Stimulated activated CD8-positive, alpha-beta memory T cell treated with anti-CD3 and anti-CD28 coated beads, Interleukin-12 subunit alpha, Interleukin-12 subunit beta, amount 100 ng/mL, for 24 hours (primary cell): Measurements from ENCODE around the gene SYT1.

Experiments used
- DNase-seq: peaks from one replicate; pipeline ENCODE4 v3.0.0-alpha.2; 2020; ENCODE audit errors: extremely low read depth

SYT1 gene

DNA sequence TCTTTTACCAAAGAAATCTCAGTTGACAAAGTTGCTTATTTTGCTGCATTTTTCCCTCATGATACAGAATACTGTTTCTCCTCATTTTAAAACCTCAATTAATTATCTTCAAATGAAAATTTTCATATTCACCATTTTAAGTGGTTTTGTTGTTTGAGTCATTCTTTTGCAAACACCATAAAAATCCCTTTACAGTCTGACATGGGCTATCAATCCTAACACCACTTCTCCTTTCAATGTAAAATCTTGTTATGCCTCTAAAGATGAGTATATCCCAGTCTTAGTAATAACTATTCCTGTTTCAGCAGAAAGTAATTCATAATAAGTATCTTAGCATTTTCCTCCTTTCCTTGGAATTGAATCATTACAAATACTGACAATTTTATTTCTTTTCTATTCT lies 192.2 kb downstream of the SYT1 start:
- no peak for DNase-seq

DNA sequence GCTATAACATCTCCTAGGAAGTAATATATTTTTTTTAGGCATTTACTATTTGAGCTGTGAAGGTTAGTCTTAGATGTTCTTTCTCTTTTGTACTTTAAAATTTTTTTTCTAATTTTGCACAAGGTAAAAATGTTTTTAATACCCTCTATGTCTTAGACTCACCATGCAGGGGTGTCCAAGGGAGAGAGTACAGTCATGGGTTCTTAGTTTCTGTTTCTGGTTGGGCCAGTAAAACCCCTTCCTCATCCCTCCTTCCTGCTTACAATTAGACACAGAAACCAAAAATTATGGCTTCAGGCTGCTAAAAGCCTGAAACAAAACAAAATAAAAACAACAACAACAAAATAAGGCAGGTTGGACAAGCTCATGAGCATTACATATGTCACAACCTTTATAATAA lies 193.0 kb downstream of the SYT1 start:
- no peak for DNase-seq

DNA sequence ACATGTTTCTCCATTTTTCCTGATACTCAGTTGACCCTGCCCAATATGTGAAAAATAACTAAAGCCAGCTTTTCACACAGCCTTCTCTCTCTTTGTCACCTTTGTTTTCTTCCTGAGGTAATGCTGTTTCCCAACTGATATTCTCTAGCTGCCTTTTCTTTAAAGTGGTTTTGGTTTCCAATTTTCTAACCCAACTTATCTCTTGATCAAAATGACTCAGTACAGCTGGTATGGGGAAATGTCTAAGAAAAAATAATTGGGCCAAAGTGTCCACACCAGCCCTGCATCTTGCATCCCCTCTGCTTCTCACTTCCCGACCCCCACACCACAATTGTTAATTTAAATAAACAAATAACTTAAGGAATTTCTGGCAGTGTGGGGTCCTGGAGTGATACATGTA lies 193.8 kb downstream of the SYT1 start:
- DNase-seq, result no peak

DNA sequence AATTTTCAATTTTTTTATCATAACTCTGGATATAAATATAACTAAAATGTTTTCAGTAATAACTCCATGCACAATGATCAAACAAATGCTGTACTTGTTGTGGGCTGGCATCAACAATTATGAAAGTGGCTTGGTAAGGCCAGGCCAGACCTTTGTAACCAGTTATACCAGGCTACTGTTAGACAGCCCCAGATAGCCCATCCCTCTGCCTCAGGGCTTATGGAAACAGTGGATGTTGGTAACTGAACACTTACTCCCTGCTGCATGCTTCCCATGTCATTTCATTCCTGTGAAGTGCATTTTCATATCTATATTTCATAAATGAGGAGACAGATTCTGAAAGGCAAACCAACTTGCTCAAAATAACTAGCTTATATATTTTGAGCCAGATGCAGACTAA lies 195.0 kb downstream of the SYT1 start:
- no peak for DNase-seq

DNA sequence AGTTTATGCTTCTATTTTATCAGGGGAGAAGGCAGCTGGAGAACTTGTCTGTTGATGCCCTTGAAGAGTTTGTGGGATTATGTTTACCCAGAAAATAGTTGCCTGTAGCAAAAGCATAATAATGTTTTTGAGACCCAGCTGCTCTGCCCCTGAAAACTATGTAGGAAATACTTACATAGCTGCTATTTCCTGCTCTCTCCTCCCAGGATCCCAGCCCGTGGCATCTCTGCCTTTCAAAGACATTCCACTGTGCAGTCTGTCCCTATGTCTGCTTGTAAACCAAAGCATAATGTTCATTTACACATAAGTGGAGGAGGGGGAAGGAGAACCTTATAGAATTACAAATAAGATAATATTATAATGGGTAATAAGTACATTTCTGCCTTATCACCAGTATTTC lies 198.7 kb downstream of the SYT1 start:
- DNase-seq, result no peak

DNA sequence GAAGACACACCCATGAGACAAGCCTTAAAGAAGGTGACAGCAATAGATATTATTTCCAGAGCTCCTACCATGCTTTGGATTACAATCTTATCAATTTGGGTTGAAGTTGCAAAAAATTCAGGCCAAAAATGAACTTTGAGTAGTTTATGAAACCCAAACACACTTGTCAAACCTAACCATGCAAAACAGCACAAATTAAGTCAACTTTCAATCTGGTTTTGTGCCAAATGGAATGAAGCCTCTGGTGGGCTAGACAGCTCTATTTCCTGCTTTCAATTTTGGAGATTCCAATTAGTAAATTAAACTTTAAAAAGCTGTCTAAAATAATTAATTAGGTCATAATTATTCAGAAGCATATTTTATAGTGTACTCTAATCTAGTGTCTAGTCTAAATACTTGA lies 203.4 kb downstream of the SYT1 start:
- DNase-seq, result no peak

DNA sequence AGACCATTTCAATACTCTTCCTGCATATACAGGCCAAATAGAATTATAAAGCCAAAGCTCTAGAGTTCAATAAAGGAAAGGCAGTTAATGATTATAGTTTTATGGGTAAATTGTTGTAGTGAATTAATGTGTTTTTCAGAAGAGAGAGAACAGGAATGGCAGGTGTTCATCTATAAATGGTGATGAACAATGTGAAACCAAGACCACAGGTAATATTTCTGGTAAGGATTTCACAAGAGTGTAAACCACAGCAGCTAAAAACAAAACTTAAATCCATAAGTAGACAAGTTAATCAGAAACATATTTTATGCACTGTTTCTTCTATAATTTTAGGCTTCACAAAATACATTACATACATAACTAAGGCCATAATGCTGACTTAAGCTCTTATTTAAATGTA lies 204.4 kb downstream of the SYT1 start:
- DNase-seq, result no peak

DNA sequence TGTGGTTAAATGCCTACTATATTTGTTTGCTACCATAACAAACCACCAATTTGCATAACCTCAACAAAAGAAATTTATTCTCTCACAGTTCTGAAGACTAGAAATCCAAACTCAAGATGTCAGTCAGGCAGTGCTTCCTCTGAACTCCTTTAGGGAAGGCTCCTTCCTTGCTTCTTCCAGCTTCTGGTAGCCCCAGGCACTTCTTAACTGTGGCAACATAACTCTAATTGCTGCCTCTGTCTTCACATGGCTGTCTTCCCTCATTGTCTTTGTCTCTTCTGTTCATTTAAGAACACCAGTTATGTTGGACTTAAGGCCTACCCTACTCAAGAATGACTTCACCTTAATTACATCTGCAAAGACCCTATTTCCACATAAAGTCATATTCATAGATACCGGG lies 206.9 kb downstream of the SYT1 start:
- DNase-seq, result no peak

DNA sequence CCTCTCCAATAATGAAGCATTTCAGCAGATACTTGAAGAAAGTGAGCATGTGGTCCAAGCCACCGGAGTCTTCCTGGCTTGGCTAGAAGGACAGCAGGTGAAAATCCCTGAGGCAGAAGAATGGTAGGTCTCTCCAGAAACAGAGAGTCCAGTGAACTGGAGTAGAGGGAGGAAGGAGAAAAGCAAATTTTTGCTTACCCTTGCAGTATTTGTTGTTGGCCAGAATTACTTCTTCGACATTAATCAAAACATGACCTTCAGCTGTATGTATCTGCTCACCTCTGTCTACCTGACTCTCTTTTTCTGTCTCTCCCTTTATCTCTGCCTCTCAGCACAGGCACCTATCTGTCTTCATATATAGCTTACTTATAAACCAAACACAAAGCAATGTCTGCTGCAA lies 208.9 kb downstream of the SYT1 start:
- no peak for DNase-seq

DNA sequence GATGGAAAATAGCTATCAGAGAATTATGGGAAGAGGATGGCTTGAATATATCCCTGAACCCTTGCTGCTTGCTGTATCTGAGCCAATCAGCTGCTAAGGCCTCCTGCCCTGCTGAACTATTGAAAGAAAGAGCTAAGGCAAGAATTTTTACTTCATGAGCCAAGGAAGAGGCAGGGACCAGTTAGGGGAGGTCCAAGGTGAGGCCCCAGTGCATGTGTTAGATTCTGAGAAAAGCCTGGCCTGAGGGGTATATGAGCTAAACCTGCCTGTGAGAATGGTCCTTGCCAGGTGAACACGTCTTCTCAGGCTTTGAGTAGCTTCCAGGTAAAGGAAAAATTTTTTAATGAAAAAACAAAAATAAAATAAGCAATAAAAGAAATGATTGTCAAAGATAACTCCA lies 218.0 kb downstream of the SYT1 start:
- DNase-seq, result no peak

DNA sequence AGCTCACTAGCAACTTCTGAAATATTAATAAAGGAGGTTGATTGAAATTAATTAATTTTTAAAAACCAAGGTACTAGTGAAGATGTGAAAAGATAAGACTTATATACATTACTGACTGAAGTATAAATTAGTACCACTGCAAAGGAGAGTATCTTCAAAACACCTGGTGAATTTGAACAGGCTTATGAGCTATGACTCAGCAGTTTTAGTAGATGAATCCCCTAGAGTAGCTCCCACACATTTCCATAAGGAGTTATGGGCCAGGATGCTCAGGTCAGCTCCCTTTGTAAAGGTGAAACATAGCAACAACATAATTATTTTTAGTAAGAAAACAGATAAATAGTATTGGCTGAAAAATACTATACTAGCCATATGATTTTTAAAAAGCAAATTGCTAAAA lies 218.6 kb downstream of the SYT1 start:
- DNase-seq, result no peak

DNA sequence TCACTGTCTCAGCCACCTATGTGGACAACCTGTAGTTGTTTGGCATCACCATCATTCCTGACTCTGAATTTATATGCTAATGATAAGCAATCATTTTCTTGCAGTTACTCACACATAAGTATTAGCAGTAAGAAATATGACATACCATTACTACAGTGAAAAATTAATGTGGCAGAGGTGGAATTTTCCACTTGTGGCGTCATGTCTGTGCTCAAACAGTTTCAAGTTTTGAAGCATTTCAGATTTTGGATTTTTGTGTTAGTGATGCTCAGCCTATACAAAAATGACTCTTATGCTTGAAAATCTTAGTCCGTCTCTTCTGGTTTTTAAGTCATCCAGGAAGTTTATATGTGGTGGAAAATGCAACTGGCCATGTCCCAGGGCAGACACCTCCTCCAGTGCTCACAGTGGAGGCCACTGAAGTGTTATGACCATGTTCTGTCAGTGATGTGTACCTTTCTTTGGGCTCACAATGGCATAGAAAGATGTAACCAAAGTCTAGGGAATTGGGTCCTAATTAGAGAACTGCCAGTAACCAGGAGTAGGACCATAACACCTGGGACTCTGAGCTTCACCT lies 220.6 kb downstream of the SYT1 start:
- DNase-seq, result no peak

DNA sequence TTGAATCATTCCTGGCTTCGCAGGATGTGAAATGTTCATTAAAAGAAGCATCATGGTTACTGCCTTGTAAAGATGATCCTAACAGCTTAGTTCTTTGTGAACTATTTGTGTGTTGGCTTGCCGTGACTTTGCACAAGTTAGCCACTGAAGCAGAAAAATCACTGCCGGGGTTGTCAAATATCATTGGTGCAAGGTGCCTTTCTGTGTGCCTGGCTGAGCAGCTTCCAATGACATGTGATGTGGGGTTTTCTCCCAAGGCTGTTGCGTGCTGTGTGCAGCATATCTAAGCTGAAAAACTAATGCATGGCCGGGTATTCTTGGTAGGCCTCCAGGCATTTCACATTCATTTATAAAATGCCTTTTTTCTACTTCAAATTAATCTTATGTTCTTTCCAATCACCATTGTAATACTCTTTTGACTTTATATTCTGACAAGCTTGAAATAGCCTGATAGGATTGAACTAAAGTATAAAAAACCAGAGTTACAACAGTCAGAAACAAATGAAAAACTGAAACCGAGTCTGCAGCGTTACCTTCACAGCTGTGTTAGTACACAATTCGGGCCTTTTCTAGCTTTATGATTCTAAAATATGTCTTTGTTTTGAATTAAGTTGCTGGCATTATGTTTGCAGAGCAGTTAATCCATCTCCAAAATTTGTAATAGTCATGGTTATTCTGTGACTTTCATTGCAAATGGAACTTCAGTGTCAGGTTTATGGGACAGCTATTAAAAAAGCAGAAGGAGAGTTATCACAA lies 222.1 kb downstream of the SYT1 start:
- no peak for DNase-seq

DNA sequence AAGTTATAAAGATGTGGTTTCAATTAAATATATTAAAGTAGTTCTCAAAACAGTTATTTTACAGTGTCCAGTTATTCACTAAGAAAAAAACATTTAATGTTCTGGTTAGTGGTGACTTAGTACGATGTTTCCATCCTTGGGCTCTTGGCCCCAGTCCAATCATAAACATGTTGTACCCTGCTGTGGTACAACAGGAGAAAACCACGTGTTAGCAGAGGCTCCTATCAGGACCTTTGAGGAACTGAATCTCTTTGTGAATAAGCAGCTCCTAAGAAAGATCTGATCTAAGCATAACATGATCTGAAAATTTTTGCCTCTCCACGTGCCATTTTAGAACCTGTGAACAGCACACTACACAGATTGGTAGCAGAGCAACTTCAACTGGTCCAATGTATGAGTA lies 234.0 kb downstream of the SYT1 start:
- no peak for DNase-seq

DNA sequence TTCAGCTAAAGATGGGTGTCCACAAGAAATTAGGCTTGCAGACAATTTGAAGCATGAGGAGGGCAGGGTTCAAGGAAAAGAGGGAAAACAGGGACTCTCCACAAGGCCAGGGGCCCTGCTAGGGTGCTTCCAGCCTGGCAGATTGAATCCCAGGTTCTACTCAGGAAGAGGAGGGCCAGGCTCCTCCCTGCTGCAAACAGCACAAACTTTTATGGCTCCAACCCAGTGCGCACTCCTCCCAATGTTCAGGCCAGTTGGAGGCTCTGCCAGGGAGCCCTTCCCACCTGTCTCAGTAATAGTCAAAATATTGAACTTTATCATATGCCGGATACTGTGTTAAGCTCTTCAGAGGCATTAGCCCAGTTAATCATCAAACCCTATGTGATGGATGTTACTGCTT lies 244.4 kb downstream of the SYT1 start:
- no peak for DNase-seq

DNA sequence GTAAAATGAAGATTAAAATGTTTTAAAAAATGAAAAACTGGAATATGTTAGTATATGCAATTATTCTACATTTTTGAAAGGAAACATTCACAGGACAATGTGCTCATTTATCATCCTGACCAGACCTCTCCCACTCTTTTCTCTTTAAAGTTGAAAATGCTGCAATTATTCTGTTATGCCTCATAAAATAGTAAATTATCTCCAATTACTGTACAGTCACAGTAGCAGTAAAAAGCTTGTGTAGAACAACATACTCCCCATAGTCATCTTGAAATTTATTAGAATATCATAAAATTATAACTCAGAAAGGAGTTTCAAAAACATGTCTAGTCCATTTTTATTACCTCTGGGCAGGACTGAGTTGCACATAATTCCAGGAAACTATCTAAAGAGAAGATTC lies 250.3 kb downstream of the SYT1 start:
- no peak for DNase-seq

DNA sequence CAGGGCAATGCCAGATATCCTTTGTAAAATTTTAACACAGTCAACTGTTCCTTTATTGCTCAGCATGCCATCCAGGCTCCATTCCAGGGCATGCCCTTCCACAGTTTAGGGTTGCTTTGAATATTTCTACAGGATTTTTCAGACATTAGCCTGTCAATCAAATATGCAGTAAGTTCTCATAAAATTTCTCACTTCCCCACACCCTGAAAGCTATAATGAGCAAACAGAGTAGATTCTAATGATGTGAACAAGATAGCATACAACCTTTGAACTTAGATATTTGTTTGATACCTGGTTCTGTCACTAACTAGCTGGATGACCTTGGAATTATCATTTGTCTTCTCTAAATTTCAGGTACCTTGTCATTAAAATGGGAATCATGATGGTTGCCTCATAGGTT lies 251.2 kb downstream of the SYT1 start:
- DNase-seq, result no peak

DNA sequence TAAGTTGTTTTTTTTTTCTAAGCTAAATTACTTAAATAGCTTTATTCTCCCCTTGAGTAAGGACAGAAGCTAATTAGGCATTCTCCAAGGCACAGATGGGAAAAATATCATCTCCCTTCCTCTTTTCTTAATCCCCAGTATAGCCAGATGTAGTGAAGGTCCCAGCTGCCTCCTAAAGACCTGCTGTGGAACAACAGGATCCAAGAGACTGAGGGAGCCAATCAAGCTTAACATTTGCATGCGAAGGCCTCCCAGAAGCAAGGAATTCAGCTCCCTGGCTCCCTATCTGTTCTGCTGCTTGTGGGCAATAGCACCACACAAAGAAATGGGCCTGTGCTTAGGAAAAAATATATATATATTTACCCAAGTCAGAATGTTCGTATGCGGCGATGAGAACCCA lies 255.2 kb downstream of the SYT1 start:
- no peak for DNase-seq

DNA sequence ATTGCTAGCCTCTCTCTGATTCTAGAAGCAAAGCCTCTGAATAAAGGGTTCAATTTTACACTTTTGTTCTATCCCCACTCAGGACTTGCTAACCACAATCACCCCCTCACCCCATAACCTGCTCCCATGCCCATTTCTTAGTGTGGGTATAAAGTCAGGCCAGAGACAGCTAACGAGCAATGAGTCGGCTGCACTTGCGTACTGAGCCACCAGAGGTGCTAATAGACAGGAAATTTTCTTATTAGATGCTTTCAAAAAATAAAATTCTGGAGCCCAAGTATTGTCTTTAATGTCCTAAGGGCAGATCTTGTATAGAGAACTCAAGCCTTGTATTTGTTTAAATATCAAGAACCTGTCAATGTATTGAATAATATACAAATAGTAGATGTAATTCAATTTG lies 256.9 kb downstream of the SYT1 start:
- no peak for DNase-seq

DNA sequence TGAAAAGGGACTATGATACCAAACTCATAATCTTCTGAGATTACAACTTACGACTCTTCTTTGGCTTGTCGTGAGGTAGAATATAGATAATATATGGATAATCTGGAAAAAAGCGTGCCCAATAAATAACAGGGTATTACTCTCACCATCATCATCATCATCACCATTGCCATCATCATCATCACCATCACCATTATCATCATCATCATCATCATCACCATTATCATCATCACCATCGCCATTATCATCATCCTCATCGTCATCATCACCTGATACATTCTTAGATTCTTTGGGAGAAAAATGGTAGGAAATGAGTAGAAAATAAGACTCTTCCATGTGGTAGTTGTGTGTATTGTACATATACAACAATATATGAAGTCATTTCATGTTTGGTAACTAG lies 259.8 kb downstream of the SYT1 start:
- no peak for DNase-seq

DNA sequence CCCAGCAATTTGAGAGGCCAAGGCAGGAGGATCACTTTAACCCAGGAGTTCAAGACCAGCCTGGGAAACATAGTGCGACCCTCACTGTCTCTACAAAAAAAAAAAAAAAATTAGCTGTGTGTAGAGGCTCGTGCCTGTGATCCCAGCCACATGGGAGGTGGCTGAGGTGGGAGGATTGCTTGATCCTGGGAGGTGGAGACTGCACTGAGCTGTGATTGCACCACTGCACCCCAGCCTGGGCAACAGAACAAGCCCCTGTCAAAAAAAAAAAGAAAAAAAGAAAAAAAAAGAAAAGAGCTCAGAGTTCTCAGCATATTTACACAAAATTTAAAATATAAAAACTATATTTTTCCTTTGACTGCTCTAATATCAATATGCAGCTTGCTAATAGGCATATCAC lies 260.8 kb downstream of the SYT1 start:
- no peak for DNase-seq

DNA sequence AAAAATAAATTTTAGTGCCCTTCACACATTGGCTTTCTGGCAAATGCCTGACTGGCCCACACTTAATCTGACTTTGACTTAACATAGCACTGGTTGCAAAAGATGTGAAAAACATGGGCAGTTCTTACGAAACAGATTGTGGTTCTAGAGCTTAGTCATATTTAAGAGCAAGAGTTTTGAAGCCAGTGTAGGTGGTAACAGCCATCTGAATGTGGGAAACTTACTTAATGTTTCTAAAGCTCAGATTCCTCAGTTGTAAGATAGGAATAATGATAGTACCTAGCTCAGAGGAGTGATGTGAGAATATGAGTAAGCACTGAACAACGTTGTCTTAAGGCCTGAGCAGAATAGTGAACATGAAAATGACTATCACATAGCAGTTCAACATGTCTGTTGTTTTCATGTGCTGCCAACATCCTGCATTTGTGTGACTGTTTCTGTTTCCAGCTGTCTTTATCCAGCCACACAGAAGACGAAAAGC lies 262.7 kb downstream of the SYT1 start:
- DNase-seq, result no peak

DNA sequence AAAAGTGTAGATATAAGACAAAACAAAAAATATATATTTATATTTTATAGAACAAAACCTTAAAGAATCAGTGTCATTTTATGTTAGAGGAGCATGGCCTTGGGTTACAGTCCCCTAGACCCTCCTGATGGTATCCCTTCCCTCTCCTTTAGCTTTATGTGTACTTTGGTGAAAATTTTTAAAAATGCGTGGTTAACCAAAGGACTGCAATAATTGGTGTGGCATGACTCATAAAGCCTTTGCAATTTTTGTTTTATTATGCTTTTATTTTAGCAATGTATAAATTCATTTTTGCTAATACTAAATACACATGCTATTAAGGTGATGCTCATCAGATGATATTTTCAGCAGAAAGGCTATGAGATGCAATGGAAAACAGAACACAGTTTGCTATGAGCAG lies 264.4 kb downstream of the SYT1 start:
- no peak for DNase-seq

DNA sequence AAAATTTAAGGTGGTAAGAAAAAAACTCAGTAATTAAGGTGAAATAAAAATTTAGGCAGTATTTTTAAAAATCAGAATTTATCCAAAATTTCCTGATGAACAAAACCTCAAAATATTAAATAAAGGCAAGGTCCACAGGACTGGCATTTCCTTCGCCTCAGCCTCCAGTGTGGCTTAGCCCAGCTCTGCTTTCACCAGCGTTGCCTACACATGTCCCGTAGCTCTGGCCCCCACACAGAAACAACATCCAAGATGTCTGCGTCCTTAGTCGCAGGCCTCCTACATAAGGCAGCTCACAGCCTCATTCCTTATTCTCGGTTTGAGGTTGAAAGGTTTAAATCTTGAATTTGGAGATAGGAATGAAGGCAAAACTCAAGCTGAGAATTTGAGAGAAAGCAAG lies 274.3 kb downstream of the SYT1 start:
- DNase-seq, result no peak
